Muscle layer of duodenum (tissue), 2 donors: ENCODE measurements around the gene OTUD4.
A peak's percentile ranks its signal among the peaks of the same experiment; 100 is the strongest.
"Not testable (repeated sequence)": the region's sequence is repeated elsewhere in the genome, so short reads cannot be mapped to it uniquely, and the experiment has no call there.

Experiments
- H3K27ac ChIP-seq: one replicate; pipeline ENCODE4 v1.7.0; 2013; ENCODE audit warnings: mild to moderate bottlenecking, low read length
- H3K27me3 ChIP-seq: one replicate; pipeline ENCODE4 v1.7.0; 2013; ENCODE audit warnings: low read depth, mild to moderate bottlenecking, control low read depth, low read length
- H3K36me3 ChIP-seq, 2 donors: one replicate each; pipeline ENCODE4 v1.7.0; 2013; ENCODE audit warnings: low read length in 2 of 2, control low read depth in 1 of 2, mild to moderate bottlenecking in 1 of 2; ENCODE audit not compliant: insufficient read depth in 2 of 2, control insufficient read depth in 1 of 2
- H3K4me1 ChIP-seq, 2 donors: one replicate each; pipeline ENCODE4 v1.7.0; 2013; ENCODE audit warnings: low read length in 2 of 2, mild to moderate bottlenecking in 2 of 2, control low read depth in 1 of 2, moderate library complexity in 1 of 2; ENCODE audit not compliant: insufficient read depth in 2 of 2, control insufficient read depth in 1 of 2
- H3K4me3 ChIP-seq, 2 donors: one replicate each; pipeline ENCODE4 v1.7.0; 2013; ENCODE audit warnings: low read length in 2 of 2, low read depth in 1 of 2, mild to moderate bottlenecking in 1 of 2
- H3K9me3 ChIP-seq, 2 donors: one replicate each; pipeline ENCODE4 v1.7.0; 2013; ENCODE audit warnings: low read length in 2 of 2, control low read depth in 1 of 2, mild to moderate bottlenecking in 1 of 2; ENCODE audit not compliant: control insufficient read depth in 1 of 2
- donor health status: healthy.

OTUD4 gene

DNA sequence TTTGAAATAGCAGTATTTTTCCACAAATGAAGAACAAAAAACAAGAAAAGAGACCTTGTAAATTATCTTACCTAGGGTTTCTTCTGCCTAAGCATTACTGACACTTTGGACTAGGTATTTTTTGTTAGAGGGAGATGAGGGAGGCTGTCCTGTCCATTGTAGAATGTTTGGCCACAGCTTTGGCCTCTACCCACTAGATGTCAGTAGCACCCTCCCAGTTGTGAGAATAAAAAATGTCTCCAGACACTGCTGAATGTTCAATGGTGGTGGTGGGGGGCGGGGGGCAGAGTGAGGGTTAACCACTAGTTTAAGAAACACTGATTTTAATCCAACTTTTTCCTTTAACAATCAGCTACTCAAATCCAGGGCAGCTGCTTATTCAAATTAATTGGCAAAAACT lies 25.8 kb downstream of the OTUD4 start:
- Histone ChIP-seq H3K36me3 (peaks cover 38 to 52% of the 10 kb centered on the region in 2 donors), H3K4me1 (peaks cover 0 to 3% of the 10 kb centered on the region in 2 donors), H3K27me3 (no peaks in the 10 kb centered on the region), H3K9me3 (no peaks in the 10 kb centered on the region), H3K4me3 (no peak overlapping the region), H3K27ac (no peak overlapping the region)

DNA sequence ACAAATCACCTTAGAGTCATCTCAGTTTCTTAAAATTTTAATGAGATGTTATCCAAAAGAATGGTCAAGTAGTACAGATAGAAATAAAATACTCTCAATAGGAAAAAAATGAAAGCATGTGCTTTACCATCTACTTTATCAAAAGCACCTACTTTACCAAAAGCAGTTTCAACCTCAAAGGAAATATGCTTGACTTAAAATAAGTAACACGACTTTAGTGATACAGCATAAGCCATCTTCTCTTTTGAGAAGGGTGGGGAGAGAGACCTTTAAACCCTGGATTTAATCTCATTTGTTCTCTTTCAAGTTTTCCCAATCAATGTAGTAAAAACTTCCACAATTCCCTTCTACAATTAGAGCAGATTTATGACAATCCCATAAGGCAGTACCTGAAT lies 26.5 kb downstream of the OTUD4 start:
- no peaks in the 10 kb centered on the region for H3K27me3 ChIP-seq
- H3K4me1 ChIP-seq, result peaks cover 0 to 3% of the 10 kb centered on the region in 2 donors
- H3K4me3 ChIP-seq, result no peak overlapping the region
- H3K27ac ChIP-seq, result peak overlapping the region; percentile 20
- no peaks in the 10 kb centered on the region for H3K9me3 ChIP-seq
- peaks cover 42 to 56% of the 10 kb centered on the region in 2 donors for H3K36me3 ChIP-seq

DNA sequence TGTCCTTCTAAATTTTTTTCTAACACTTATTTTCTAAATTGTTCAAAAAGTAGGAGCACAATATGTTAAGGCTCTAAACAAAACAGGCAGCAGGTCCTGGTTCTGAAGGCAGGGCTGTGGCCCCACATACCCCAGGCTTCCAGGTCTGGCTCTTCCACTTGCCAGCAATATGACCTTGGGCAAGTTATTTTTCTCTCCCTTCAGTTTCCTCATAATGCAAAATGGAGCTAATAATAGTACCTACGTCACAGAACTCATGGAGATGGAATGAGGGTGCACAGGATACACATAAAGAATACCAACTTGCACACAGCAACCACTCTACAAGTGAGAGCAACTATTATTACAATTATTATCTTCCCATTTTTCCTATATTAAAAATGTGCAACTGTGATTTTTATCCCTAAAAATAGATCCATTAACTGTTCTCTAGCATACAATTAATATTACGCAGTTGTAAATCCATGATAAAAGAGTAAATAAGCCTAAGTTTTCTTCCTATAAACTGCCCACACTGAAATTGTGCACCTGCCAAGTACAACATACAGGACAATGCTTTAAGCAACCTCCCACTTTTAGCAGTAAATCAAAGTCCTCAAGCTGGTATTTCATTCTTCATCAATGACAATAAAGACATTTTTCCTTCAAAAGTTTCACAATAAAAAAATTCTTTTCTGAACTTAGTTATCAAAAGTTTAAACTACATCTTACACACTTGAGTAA lies 27.0 kb downstream of the OTUD4 start:
- H3K27me3 ChIP-seq, result no peaks in the 10 kb centered on the region
- no peaks in the 10 kb centered on the region for H3K9me3 ChIP-seq
- H3K4me1 ChIP-seq, result peaks cover 0 to 3% of the 10 kb centered on the region in 2 donors
- H3K36me3 ChIP-seq, result peaks cover 42 to 55% of the 10 kb centered on the region in 2 donors
- H3K27ac ChIP-seq, result peak overlapping the region; percentile 20
- no peak overlapping the region for H3K4me3 ChIP-seq

DNA sequence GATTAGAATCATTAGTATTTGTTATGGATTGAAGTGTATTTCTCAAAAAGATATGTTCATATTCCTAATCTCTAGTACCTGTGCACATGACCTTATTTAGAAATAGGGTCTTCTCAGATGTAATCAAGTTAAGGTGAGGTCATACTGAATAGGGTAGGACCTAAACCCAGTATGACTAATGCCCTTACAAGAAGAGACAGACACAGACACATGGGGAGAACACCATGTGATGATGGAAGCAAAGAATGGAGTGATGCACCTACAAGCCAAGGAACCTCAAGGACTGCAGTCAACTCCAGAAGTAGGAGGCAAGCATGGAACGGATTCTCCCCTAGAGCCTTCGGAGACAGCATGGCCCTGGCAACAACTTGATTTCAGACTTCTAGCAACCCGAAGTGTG lies 31.4 kb downstream of the OTUD4 start:
- Histone ChIP-seq H3K27ac (no peak overlapping the region), H3K9me3 (no peaks in the 10 kb centered on the region), H3K4me1 (no peaks in the 10 kb centered on the region), H3K27me3 (no peaks in the 10 kb centered on the region), H3K4me3 (no peak overlapping the region), H3K36me3 (peaks cover 57 to 64% of the 10 kb centered on the region in 2 donors)

DNA sequence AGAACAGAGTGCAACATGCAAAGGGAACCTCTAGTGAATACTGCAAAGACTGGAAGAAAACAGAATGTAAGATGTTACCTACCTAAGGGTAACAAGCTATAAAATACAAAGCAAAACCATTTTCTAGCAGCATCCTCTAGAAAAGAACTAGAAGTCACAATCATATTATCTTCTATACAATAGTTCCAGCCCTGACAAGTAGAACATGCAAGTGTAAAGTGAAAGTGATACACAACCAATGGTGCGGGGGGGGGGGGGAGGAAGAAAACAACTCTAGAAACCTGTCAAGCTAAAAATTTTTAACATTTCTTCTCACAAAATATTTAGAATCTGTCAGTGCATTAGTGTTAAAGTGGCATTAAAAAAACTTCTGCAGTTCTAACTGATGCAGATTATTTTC lies 44.2 kb downstream of the OTUD4 start:
- not testable (repeated sequence) for H3K4me1 ChIP-seq, H3K4me3 ChIP-seq, H3K27me3 ChIP-seq, H3K9me3 ChIP-seq, H3K27ac ChIP-seq
- peaks cover 22 to 28% of the 10 kb centered on the region in 2 donors for H3K36me3 ChIP-seq

DNA sequence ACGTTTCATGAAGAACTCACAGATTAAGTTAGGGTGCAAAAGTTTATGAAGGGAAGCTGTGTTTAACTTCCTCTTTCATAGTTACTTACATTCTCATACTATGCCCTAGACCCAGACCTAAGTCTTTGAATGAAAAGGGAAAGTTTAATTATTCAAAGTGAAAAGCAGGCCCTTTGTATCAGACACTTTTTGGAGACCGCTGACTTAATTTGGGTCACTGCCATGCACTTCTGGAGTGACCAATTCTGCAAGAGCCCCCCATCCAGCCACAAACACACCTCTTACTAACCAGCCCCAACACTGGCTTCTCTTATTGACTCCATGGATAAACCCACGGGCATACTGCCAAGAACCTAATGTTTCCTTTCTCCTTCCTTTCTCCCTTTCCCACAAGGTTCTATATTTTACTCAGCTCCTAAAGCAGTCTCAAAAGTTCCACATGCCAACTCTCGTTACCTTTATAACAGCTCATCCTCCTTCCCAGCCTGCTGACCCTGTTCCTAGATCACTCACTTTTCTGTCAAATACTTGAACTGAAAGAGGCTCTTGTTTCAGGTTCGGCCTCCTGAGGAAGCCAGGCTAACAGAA lies 47.8 kb downstream of the OTUD4 start:
- H3K4me1 ChIP-seq, result peaks cover 0 to 7% of the 10 kb centered on the region in 2 donors
- H3K4me3 ChIP-seq, result no peak overlapping the region
- no peaks in the 10 kb centered on the region for H3K27me3 ChIP-seq
- H3K36me3 ChIP-seq, result peaks cover 14 to 27% of the 10 kb centered on the region in 2 donors
- H3K9me3 ChIP-seq, result no peaks in the 10 kb centered on the region
- H3K27ac ChIP-seq, result no peak overlapping the region

DNA sequence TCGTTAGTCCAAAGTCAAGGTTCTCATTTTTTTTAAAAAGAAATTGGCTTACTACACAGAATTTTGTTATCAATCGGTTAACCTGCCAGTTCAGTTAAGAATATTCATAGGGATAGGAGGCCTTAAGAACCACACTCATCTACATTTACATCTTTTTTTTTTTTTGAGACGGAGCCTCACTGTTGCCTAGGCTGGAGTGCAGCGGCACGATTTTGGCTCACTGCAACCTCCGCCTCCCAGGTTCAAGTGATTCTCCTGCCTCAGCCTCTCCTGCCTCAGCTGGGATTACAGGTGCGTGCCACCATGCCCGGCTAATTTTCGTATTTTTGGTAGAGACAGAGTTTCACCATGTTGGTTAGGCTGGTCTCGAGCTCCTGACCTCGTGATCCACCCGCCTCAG lies 48.5 kb downstream of the OTUD4 start:
- no peaks in the 10 kb centered on the region for H3K9me3 ChIP-seq
- H3K27me3 ChIP-seq, result no peaks in the 10 kb centered on the region
- no peak overlapping the region for H3K4me3 ChIP-seq
- H3K36me3 ChIP-seq, result peaks cover 20 to 30% of the 10 kb centered on the region in 2 donors
- H3K27ac ChIP-seq, result no peak overlapping the region
- H3K4me1 ChIP-seq, result peaks cover 0 to 7% of the 10 kb centered on the region in 2 donors

DNA sequence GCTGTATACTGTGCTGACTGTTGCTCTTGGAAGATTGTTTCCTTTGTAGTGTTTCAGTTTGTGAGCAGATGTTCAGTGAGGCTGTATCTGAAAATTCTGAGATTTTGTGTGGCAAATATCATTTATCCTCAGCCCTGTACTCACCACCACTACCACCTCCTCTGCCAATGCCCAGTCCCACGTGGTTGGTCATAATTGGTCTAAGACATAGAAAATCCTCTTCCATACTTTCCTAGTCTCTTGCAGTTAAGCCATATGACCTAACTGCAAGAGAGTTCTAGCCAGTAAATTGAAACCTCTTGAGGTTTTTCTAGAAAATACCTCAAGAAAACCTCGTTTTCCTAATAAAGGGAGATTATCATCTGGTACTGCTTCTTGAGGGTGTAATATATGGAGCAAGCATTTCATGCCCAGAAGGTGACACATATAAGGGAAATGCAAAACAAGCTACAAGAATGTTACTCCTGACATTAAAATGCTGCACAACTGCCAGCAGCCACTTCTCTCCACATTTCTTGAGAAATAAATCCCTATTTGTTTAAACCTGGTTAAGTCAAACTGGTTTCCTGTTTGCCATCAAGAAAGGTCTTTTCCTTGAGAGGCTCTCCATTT lies 49.5 kb downstream of the OTUD4 start:
- Histone ChIP-seq H3K27me3 (no peaks in the 10 kb centered on the region), H3K27ac (no peak overlapping the region), H3K4me1 (peaks cover 0 to 7% of the 10 kb centered on the region in 2 donors), H3K36me3 (peaks cover 27 to 39% of the 10 kb centered on the region in 2 donors), H3K9me3 (no peaks in the 10 kb centered on the region), H3K4me3 (no peak overlapping the region)

DNA sequence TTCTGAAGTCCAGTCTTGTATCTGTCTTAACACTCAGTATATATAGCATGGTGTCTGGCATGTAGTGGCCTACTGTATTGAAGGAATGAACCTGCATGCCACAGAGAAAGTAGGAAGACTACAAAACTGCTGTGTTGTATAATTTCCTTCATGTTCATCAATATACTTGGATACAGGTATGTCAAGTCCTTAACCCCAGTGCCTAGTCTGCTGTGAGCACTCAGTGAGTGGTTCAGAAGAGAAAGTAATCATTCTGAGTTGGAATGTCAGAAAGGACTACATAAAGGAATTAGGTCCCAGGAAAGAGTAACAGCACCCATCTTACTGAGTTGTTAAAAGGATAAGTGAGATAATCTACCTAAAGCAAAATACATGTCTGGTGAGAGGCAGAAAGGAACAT lies 50.3 kb downstream of the OTUD4 start:
- Histone ChIP-seq H3K9me3 (no peaks in the 10 kb centered on the region), H3K4me3 (no peak overlapping the region), H3K36me3 (peaks cover 32 to 45% of the 10 kb centered on the region in 2 donors), H3K4me1 (peaks cover 0 to 7% of the 10 kb centered on the region in 2 donors), H3K27me3 (no peaks in the 10 kb centered on the region), H3K27ac (no peak overlapping the region)

DNA sequence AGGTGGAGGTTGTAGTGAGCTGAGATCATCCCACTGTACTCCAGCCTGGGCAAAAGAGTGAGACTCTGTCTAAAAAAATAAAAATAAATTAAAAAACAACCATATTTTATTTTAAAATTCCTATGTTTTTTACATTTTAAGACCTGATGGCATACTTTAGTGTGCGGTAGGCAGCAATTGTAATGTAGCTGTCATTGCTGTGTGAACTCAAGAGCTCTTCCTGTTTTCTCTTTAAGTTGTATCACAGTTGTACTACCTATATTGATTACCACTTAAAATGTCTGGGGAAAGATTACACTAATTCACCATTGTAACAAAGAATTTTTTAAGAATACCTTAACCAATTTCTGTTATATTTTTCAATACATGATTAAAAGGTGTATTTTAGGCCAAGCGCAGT lies 55.0 kb downstream of the OTUD4 start:
- Histone ChIP-seq H3K36me3 (peaks cover 49 to 68% of the 10 kb centered on the region in 2 donors), H3K9me3 (no peaks in the 10 kb centered on the region), H3K4me1 (no peaks in the 10 kb centered on the region), H3K27me3 (no peaks in the 10 kb centered on the region), H3K4me3 (no peak overlapping the region), H3K27ac (no peak overlapping the region)

DNA sequence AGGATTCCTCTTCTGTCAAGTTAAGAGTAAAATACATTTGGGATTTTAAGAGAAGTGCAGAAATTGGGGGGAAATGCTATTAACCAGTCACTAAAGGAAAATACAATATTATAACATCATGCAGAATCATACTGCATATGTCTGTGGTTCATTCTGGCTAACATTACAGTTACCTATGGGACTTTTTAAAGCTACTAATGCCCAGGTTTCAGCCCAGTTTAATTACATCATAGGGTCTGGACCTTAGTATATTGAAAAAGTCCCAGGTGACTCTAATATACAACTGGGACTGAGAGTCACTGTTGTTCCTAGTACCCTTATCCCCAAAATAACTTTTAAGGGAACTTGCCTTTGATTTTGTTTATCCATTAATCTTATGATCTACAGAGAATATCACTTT lies 72.3 kb downstream of the OTUD4 start:
- no peak overlapping the region for H3K4me3 ChIP-seq
- peaks cover 49 to 57% of the 10 kb centered on the region in 2 donors for H3K36me3 ChIP-seq
- H3K4me1 ChIP-seq, result no peaks in the 10 kb centered on the region
- H3K27ac ChIP-seq, result no peak overlapping the region
- no peaks in the 10 kb centered on the region for H3K9me3 ChIP-seq
- H3K27me3 ChIP-seq, result no peaks in the 10 kb centered on the region
